NCI-H1105 (cell line): Measurements from ENCODE around the gene RFPL1.
"Not testable (repeated sequence)": the region's sequence is repeated elsewhere in the genome, so short reads cannot be mapped to it uniquely, and the experiment has no call there.

Source experiments
- DNase-seq: peaks from one replicate; lab custom pipeline; 2025; lab: John Stamatoyannopoulos, UW

Gene RFPL1

GRCh38 chr22:29478326-29479276 is 40.2 kb downstream of the RFPL1 start:
- no peak for DNase-seq

- no peak for DNase-seq
These were observed 41.3 kb downstream of the RFPL1 start, which contains the start of gene NEFH for GRCh38 chr22:29479417-29480261. Gene NEFH (plus strand): TSS chr22:29480218. CDS start chr22:29480263, 45 bp downstream.

GRCh38 chr22:29480262-29480511 is 41.8 kb downstream of the RFPL1 start:
- no peak for DNase-seq

GRCh38 chr22:29480512-29481264 is 42.3 kb downstream of the RFPL1 start:
- no peak for DNase-seq

- DNase-seq, result no peak
These were observed 43.0 kb downstream of the RFPL1 start for GRCh38 chr22:29481265-29482000.

- no peak for DNase-seq
These were observed 43.9 kb downstream of the RFPL1 start for GRCh38 chr22:29482253-29482652.

- no peak for DNase-seq
These were observed 44.3 kb downstream of the RFPL1 start for GRCh38 chr22:29482726-29483125.

- no peak for DNase-seq
These were observed 44.9 kb downstream of the RFPL1 start for GRCh38 chr22:29483254-29483653.

- no peak for DNase-seq
These were observed 46.3 kb downstream of the RFPL1 start for GRCh38 chr22:29484642-29485041.

- no peak for DNase-seq
These were observed 47.1 kb downstream of the RFPL1 start for GRCh38 chr22:29485448-29485847.

GRCh38 chr22:29487426-29487986 is 49.1 kb downstream of the RFPL1 start:
- DNase-seq, result no peak

GRCh38 chr22:29489127-29489780 is 50.9 kb downstream of the RFPL1 start:
- DNase-seq, result not testable (repeated sequence)

- DNase-seq, result no peak
These were observed 52.6 kb downstream of the RFPL1 start for GRCh38 chr22:29491012-29491411.
